Nephron progenitor cell (in vitro differentiated cells): Measurements from ENCODE around the gene ZNF618.

ENCODE experiments used
- DNase-seq: peaks from one replicate; pipeline ENCODE4 v3.0.0; 2021
- H3K27ac Mint-ChIP-seq: 2 replicates; pipeline ENCODE4 v1.8.0; 2021; ENCODE audit warnings: mild to moderate bottlenecking, moderate library complexity, mixed read lengths
- H3K27me3 Mint-ChIP-seq: 2 replicates; pipeline ENCODE4 v1.8.0; 2021; ENCODE audit warnings: mild to moderate bottlenecking, low read depth, mixed read lengths; ENCODE audit not compliant: poor library complexity
- H3K36me3 Mint-ChIP-seq: 2 replicates; pipeline ENCODE4 v1.8.0; 2021; ENCODE audit warnings: low read depth, mixed read lengths
- H3K4me1 Mint-ChIP-seq: 2 replicates; pipeline ENCODE4 v1.8.0; 2021; ENCODE audit warnings: mixed read lengths
- H3K4me3 Mint-ChIP-seq: 2 replicates; pipeline ENCODE4 v1.8.0; 2021; ENCODE audit warnings: mild to moderate bottlenecking, moderate library complexity, mixed read lengths
- H3K9me3 Mint-ChIP-seq: 2 replicates; pipeline ENCODE4 v1.8.0; 2021; ENCODE audit warnings: mild to moderate bottlenecking, moderate library complexity, mixed read lengths
- CTCF ChIP-seq: fragments of 200-600 bp; sonication (generic); IDR thresholded peaks from 2 replicates; pipeline ENCODE4 v1.5.0; 2021; ENCODE audit warnings: antibody characterized with exemption

ZNF618 gene

DNA sequence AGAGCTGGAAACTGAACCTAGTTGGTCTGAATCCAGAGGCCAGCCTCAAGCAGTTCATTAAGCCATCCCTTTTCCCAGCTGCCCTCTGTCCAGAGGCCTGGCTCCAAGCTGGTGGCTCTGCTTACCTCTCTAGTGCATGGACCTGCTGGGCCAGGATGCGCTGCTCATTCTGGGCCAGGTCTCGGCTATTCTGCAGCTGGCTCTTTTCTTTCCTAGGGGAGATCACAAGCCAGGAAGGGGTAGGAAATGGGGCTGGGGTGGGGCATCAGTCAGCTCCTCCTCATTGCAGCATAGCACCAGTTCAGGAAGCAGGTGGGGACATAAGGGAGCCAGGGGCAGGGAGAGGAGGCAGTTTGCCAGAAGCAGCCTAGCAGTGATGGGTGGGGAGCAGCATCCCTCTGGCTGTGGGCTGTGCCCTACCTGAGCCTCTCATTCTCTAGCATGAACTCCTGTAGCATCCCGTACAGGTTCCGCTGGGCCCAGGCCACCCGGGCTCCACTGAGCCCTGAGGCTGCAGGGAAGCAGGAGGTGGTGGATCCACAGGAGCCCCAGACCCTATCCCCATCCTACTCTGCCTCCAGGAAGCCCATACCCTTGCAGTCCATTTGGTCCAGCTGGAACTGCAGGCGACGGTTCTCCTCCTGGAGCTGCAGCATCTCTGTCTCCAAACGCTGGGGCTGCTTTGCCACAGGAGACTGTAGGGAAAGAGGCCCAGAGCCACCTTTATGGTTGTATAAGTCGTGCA, 217.8 kb downstream of the ZNF618 start:
- Mint-ChIP-seq H3K9me3 (no peaks in the 10 kb centered on the region), H3K27me3 (peaks cover 35% of the 10 kb centered on the region), H3K4me1 (peaks cover 24% of the 10 kb centered on the region), H3K4me3 (no peak overlapping the region), H3K27ac (no peak overlapping the region), H3K36me3 (no peaks in the 10 kb centered on the region)
- TF ChIP-seq CTCF, result no peak
- DNase-seq, result no peak

DNA sequence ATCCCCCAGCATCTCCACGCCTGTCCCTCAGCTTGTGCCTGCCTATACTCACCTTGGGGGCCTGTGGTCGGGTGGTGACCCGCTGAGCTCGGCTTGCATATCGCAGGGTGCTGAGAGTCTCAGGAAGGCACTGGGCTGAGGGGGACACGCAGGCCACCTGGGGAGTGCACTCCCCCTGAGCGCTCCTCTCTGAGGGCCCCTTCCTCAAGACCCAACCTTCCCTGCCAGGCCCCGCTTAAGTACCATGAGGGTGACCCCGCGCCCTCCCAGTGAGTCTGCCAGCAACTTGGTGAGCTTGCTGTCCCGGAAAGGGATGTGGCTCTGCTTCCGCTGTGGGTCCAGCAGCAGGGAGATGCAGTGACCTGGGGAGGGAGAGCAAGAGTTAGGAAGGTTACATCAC, 218.9 kb downstream of the ZNF618 start:
- no peaks in the 10 kb centered on the region for H3K9me3 Mint-ChIP-seq
- H3K27ac Mint-ChIP-seq, result no peak overlapping the region
- no peak for DNase-seq
- H3K4me1 Mint-ChIP-seq, result peaks cover 29% of the 10 kb centered on the region
- no peak for TF ChIP-seq CTCF
- H3K36me3 Mint-ChIP-seq, result no peaks in the 10 kb centered on the region
- no peak overlapping the region for H3K4me3 Mint-ChIP-seq
- H3K27me3 Mint-ChIP-seq, result peaks cover 45% of the 10 kb centered on the region

- DNase-seq, result peak; percentile 43
- no peak overlapping the region for H3K27ac Mint-ChIP-seq
- peak; percentile 29 for TF ChIP-seq CTCF
- H3K4me1 Mint-ChIP-seq, result peaks cover 36% of the 10 kb centered on the region
- H3K9me3 Mint-ChIP-seq, result peaks cover 5% of the 10 kb centered on the region
- H3K27me3 Mint-ChIP-seq, result peaks cover 52% of the 10 kb centered on the region
- H3K36me3 Mint-ChIP-seq, result no peaks in the 10 kb centered on the region
- H3K4me3 Mint-ChIP-seq, result peak overlapping the region; percentile 44
Measured at GRCh38 chr9:114096041-114096511, 220.0 kb downstream of the ZNF618 start.

DNA sequence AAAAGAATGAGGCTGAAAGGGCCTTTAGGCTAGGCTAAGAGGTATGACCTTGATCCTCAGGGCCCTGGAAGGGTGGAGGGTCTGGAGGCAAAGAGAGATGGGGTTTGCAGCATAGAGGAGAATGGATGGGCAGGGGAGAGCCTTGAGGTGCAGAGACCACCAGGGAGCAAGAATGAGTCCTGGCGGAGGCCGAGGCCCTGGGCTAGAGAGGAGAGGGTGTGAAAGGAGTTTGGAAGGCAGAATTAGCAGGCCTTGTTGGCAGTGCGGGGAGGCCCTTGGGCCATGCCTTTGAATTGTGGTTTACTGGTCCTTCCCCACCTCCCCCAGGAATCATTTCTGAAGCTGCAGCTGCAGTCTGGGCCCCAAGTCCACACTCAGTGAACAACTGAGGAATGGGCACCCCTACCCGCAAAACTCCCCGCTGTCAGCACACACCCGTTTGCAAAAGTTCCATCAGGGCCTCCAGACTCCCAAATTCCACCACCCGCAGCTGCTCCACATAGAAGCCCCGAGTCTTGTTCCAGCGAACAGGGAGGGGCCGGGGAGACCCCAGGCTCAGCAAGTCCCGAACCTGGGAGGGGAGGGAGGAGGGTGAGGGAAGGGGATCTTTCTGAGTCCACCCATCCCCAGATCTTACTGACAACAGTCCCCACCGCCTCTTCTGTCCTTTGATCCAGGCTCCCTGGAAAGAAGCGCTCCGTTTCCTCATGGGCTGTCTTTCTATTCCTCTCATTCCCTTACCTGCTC, 220.9 kb downstream of the ZNF618 start:
- Mint-ChIP-seq H3K4me3 (peak overlapping the region; percentile 77), H3K27ac (no peak overlapping the region), H3K36me3 (peaks cover 5% of the 10 kb centered on the region), H3K9me3 (peaks cover 15% of the 10 kb centered on the region), H3K4me1 (peaks cover 36% of the 10 kb centered on the region), H3K27me3 (peaks cover 57% of the 10 kb centered on the region)
- no peak for TF ChIP-seq CTCF
- DNase-seq, result no peak

DNA sequence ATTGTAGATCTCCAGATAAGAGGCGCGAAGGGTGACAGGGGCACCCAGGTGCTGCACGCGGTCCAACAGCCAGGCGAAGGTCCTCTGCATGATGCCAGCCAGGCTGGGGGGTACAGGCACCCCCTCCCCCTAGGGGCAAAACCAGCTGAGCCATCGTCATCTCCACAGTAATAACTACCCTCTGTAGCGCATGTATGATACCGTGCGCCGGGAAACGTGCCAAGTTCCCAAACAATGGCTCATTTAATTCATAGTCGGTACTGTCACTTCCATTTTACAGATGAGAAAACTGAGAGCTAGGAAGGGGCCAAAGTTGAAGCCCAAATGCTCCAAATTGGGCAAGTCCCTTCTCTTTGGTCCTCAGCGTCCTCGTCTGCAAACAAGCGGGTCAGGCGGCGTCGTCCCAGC, 221.5 kb downstream of the ZNF618 start:
- H3K27me3 Mint-ChIP-seq, result peaks cover 59% of the 10 kb centered on the region
- peaks cover 21% of the 10 kb centered on the region for H3K9me3 Mint-ChIP-seq
- peaks cover 8% of the 10 kb centered on the region for H3K36me3 Mint-ChIP-seq
- DNase-seq, result no peak
- H3K27ac Mint-ChIP-seq, result no peak overlapping the region
- TF ChIP-seq CTCF, result no peak
- H3K4me1 Mint-ChIP-seq, result peaks cover 36% of the 10 kb centered on the region
- H3K4me3 Mint-ChIP-seq, result peak overlapping the region; percentile 77
